HG02678 (cell line): ENCODE data around the gene SPDYE1.
A peak's percentile ranks its signal among the peaks of the same experiment; 100 is the strongest.

Experiments used
- ATAC-seq: cut with Tn5 transposase; IDR thresholded peaks from one replicate; pipeline ENCODE4 v1.9.1; 2021; ENCODE audit warnings: mild to moderate bottlenecking, moderate library complexity; ENCODE audit not compliant: unreplicated experiment

SPDYE1 gene

GRCh38 chr7:44042221-44042620 is 44.5 kb downstream of the SPDYE1 start:
- ATAC-seq: no peak

DNA sequence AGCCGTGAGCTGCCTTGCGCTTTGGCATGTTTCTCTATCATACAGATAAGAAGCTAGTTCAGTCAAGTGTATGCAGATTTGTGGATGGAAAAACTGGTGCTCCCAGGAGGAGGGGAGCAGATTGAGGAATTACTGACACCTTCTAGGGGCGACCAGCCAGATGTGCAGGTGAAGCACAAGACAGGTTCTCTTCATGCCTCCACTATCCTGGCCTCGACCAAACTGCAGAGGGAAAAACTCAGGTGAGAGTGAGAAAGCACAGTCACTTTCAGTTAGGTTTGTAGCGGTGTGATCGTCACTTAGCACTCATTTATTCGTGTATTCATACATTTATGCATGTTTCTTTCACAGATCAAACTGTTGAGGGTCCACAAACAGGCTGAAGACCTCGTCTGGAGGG is 46.2 kb downstream of the SPDYE1 start:
- ATAC-seq: no peak

DNA sequence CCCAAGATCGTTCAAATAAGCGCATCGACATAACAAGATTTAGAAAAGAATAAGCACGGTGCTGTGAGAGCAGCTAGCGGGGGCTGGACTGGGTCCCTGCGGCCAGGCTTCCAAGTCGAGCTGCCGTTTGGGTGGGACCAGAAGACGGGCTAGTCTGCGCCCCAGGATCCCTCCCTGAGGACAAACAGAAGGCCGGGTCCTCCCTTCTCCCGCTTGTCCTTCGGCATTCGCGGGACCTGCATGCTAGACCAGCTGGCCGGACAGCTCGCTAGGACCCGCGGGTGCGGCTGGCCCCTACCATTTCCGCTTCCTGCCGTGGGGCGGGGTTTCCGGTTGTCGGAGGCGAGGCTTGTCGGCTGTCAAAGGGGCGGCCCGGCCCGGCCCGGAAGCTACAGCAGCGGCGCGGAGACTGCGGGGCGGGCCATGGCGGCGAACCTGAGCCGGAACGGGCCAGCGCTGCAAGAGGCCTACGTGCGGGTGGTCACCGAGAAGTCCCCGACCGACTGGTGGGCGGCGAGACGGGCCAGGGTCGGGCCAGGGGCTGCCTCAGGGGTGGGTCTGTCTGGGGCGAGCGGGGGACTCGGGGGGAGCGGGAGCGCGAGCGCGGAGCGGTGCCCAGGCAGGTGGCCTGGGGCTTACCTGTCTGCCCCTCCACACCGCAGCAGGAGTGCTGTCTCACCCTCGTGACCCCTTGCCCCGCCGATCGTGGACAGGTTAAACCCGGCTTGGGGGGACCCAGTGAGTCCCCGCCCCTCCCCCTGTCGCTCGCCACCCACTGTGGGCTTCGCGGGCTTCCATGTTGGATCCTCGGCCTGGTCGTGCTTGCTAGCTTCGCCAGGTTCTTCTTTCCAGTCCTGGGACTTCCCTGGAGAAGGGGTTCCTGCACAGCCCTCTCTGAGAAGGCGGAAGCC is 46.9 kb downstream of the SPDYE1 start, which contains the start of gene DBNL:
Gene DBNL, plus strand, starts transcription at position 388 of the 911 bp plus-strand sequence. Its CDS starts 36 bp downstream, at position 424.
- peak; percentile 76 for ATAC-seq

- no peak for ATAC-seq
Observed at GRCh38 chr7:44045226-44046014, 47.7 kb downstream of the SPDYE1 start.

DNA sequence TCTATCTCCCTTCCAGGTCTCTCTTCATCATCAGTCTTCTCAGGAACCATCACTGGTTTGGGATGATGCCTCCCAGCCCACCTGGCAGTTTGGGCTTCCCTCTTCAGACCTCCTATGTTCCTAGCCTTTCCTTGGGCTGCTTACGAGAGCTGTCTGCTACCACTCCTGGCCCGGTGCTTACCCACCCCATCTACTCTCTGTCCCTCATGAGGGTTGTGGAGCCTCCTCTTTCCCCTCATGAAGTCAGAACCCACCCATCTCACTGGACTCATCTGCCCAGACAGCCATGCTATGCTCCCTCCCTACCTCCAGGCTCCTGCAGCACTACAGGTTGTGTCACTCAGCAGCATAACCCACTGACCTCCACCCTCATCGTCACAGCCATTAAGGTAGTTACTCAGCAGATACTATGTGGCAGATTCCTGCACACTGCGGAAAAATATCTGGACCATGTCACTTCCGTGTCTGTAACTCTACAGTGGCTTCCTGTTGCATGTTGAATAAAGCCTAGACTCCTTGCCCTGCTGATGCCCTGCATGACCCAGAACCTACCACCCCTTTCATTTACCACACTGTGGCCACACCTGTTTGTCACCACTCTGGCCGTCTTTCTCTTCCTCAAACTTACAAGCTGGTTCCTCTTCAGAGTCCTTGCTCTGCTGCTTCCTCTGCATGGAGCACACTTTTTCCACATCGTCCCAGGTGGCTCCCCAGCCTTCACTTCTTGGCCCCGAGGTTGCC is 48.8 kb downstream of the SPDYE1 start:
- peak; percentile 65 for ATAC-seq

DNA sequence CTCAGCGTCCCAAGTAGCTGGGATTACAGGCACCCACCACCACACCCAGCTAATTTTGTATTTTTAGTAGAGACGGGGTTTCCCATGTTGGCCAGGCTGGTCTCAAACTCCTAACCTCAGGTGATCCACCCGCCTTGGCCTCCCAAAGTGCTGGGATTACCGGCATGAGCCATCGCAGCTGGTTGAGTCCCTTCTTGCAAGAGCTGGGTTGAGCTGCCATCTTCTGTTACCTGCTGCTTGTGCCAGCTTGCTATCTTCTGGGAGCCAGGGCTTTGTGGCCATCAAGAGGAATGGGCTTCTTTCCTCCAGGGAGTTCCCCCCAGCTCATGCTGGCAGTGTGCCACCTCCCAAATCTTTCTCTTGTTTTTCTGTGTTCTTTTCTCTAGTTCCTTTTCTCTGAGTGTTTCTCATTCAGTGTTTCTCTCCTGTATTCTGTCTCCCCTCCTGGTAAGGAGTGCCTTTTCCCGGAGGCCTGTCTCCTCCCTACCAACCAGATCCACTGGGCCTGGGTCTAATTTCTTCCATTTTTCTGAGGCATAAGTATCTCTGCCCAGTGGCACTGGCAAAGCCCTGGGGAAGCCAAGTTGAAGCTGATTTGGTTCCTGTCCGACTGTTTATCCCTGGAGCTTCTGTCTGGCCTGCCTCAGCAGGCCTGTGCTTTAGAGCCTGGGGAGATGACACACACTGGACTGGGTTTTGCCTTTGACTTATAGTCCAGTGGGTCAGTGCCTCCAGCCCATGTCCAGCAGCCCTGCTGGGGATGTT is 50.5 kb downstream of the SPDYE1 start:
- no peak for ATAC-seq

DNA sequence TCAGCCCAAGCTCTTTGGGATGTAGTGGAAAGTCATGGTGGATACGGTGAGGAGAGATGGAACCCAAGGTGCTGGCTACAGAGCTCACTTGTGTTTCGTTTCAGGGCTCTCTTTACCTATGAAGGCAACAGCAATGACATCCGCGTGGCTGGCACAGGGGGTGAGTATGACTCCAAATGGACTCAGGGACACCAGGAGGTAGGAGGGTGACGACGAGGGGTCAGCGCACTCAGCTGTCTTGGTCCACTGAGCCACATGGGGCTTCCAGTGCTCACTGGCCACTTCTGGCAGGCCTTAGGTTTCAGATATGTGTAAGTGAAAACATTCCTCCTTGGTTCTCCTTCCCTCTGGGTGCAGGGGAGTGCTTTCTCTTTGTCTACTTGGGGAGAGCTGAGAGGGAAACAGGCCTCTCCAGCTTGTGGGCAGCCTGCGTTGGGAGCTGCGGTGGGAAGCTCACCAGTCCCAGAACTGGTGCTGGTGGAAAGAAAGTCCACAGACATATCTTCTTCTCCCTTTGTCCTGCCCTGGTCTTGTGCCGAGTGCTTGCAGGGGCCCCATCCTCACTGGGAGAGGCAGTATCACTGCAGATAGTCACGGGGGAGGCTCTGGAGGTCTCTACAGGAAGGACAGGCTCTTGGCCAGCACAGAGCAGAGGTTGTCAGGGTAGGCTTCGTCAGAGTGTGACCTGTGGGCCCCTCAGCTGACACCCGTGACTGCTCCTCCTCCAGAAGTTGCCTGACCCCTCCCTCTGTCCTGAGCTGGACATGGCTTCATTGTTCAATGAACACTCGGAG is 52.6 kb downstream of the SPDYE1 start:
- ATAC-seq: no peak

DNA sequence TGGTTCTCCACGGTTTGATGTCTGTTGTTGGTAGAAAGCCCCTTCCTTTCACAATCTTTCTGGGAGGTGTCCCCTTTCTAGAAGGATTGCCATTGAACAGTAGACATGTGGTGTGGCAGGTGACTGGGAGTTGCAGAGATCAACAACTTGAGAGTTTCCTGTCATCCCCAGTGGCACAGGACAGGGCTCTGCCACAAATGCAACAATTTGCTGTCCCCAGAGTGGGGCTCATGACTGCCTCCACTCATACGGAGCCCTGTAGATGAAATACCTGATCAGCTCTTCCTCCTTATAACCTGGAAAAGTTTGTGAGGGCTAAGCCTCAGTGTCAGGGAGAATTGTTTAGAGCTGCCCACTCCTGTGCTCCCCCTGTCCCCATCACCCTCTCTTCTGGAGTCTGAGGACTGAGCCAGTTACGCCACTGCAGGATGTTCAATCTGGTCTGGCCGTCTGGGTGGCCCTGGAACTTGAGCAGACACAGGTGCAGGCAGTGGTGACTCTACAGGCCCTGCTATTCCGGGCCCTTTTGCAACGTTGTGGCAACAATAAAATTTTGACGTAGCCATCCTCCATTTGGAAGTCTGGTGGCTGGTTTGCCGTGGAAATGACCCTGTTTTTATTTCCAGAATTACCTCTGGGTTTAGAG is 53.3 kb downstream of the SPDYE1 start:
- ATAC-seq: no peak

DNA sequence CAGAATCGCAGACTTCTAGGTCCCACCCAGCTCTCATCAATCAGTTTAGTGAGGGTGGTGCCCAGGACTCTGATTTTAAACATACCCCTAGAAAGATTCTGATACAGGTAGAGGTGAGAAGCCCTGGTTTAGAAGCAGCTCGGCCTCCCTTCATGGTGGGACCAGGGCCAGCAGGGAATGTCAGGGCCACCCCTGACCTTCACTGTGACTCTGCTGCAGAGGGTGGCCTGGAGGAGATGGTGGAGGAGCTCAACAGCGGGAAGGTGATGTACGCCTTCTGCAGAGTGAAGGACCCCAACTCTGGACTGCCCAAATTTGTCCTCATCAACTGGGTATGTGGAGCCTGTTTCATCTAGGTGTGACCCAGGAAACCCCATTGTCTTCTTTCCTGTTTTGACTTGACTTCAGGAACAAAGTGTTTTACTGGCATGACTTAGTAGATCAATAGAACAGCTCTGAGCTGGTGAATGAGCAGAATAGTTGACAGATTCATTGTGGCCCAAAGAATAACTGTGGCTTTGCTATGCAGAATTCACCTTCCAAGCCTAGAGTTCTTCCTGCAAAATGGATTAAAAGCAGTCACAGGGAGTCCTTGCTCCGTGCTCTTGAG is 54.0 kb downstream of the SPDYE1 start:
- ATAC-seq: no peak

DNA sequence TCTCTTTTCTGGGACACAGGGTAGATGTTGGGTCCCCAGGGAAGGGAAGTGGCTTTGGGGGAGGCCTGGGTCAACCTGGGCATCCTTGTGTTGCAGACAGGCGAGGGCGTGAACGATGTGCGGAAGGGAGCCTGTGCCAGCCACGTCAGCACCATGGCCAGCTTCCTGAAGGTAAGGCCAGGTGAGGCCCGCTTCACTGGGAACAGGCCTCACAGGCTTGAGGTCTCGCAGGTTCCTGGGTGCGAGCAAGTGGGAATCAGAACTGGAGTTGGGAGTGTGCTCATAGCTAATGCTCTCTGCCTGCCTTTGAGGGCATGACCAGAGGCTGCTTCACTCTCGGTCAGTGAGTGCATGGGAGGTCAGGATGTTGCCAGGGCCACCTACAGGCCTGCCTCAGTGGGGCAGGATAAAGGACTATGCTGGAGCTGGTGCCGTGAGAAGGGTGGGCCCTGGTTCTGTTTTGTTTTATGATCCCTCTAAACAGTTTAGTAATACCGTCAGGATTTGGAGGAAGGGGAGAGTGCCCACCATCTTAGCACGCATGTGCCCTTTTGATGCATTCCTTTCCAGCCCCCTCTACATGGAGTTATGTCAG is 55.2 kb downstream of the SPDYE1 start:
- ATAC-seq: no peak

- ATAC-seq: no peak
Observed at GRCh38 chr7:44056681-44057080, 59.0 kb downstream of the SPDYE1 start.

GRCh38 chr7:44057181-44057848 is 59.6 kb downstream of the SPDYE1 start:
- no peak for ATAC-seq

DNA sequence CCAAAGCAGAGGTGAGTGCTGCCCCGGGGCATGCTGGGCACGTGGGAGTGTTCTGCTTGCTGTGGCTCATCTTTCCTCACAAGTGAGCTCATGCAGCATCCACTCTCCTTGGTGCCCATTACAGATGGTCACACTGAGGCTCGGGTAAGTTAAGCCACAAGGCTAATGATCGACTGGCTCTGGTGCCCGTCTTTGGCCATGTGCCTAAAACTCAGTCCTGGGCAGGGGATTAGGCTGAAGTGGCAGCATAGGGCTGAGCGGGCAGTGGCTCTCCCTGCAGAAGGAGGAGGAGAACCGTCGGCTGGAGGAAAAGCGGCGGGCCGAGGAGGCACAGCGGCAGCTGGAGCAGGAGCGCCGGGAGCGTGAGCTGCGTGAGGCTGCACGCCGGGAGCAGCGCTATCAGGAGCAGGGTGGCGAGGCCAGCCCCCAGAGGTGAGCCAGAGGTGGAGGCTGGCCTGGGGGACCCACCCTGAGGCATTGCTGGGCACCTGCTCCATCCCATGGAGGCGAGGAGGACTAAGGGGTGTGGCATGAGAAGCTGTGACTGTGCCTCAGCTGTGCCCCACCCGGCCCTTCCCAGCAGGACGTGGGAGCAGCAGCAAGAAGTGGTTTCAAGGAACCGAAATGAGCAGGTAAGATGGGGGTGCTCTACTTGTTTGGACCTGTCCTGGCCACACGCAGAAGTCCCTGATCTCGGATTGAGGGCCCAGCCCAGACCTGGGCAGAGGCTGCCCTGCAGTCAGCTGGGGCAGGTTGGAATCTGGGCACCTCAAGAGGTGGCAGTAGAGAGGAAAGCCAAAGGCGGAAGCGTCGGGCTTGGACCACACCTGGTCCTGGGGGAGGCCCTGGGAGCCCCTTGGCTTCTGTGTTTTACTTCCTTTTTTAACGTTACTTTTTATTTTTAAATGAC is 60.4 kb downstream of the SPDYE1 start:
- ATAC-seq: no peak

- peak; percentile 7 for ATAC-seq
Observed at GRCh38 chr7:44058759-44059218, 61.1 kb downstream of the SPDYE1 start.

DNA sequence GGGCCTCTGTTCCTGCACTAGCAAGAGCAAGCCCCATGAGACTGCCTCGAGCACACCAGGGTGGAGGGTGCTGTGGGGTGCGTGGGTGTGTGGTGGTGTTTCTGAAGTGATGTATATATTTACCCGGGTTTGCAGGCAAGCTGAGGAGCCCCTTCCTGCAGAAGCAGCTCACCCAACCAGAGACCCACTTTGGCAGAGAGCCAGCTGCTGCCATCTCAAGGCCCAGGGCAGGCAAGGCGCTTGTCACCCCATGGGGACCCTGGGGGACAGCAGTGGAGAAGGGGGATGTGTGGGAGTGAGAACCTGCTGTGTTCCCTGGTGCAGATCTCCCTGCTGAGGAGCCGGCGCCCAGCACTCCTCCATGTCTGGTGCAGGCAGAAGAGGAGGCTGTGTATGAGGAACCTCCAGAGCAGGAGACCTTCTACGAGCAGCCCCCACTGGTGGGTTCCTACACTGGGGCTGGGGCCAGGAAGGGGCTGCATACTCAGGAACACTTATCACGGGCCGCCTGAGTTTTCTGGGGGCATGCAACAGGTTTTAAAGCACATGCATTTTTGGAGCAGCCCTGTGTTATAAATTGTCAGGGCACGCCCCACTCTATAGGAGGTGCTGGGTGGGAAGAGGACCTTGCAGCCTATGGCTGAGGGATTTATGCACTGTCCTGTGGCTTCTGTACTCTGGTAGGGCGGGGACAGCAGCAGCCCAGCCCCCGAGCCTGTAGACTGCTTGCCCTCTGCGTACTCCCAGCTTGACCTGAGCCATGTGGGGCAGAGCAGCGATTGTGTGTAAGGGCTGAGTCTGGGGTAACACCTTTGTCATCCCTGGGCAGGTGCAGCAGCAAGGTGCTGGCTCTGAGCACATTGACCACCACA is 61.8 kb downstream of the SPDYE1 start:
- peak; percentile 65 for ATAC-seq
